Measurements from ENCODE around the gene SSR3. TPM values are rescaled to one million over a fixed set of nuclear protein-coding genes. Genes with fewer than 3 reads are reported as not detected.

The SSR3 gene
- total and polyA plus RNA-seq, 2 of the 8 experiments (the other 6 are each of a cell fraction or from before 2014, with no cell fraction given), result 92.7 to 208 TPM

DNA sequence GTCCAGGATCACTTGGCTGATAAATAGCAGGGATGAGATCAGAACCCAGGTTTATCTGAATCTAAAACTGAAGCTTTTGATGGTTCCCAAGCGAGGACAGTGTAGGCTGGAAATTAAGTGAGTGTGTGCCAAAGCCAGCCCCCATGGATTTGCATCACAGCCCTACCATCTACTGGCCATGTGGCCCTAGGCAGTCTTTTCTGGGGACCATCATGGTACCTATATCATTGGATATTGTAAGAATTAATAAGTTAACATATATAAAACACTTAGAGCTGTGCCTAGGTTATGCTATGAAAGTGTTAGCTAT, 32.8 kb upstream of the SSR3 start:
- Histone ChIP-seq H4K5ac (ENCODE audit: insufficient read length, low read depth, low read length) (no peak overlapping the region), H3K4me2 (ENCODE audit: insufficient read depth in 1 of 2, low read depth in 2 of 2, low read length in 2 of 2) (no peak overlapping the region), H3K23ac (ENCODE audit: insufficient read length) (no peak overlapping the region), H3K9ac (replicated peaks in 1 of 4; ENCODE audit: extremely low read depth in 1 of 4, low read depth in 3 of 4, low read length in 3 of 4) (no peak overlapping the region), H4K8ac (ENCODE audit: extremely low read depth, insufficient read depth, low read length) (no peak overlapping the region), H2BK15ac (ENCODE audit: low read length) (no peak overlapping the region), H2BK120ac (replicated peaks; ENCODE audit: low read depth, low read length) (no peak overlapping the region), H3K36me3 (ENCODE audit: control insufficient read depth in 2 of 4, insufficient read depth in 4 of 4, low read length in 3 of 4) (no peaks in the 10 kb centered on the region), H3K56ac (replicated peaks; ENCODE audit: insufficient read length, low read depth, low read length) (no peak overlapping the region), H3K79me1 (ENCODE audit: low read depth, low read length) (no peaks in the 10 kb centered on the region), H2BK12ac (ENCODE audit: low read depth, low read length) (no peak overlapping the region), H2BK20ac (ENCODE audit: low read length) (no peak overlapping the region), H2AFZ (ENCODE audit: low read length) (no peak overlapping the region), H3K18ac (ENCODE audit: extremely low read depth, low read length) (no peak overlapping the region), H3K79me2 (ENCODE audit: control insufficient read depth in 1 of 2, insufficient read depth in 2 of 2, low read length in 2 of 2) (no peaks in the 10 kb centered on the region), H2AK5ac (ENCODE audit: low read depth, low read length) (no peak overlapping the region), H4K20me1 (replicated peaks in 1 of 2; ENCODE audit: control insufficient read depth in 1 of 2, insufficient read depth in 2 of 2, low read length in 2 of 2) (no peaks in the 10 kb centered on the region), H4K91ac (replicated peaks; ENCODE audit: insufficient read length, low read length) (no peak overlapping the region), H3K23me2 (ENCODE audit: low read depth, low read length) (no peaks in the 10 kb centered on the region), H3K4me1 (replicated peaks in 1 of 4; ENCODE audit: control insufficient read depth in 3 of 4, insufficient read depth in 4 of 4, low read length in 3 of 4) (no peaks in the 10 kb centered on the region), H3K4ac (replicated peaks; ENCODE audit: insufficient read length, low read depth, low read length) (no peak overlapping the region), H3K14ac (ENCODE audit: insufficient read length) (no peak overlapping the region), H2BK5ac (ENCODE audit: low read depth, low read length) (no peak overlapping the region), H3K27ac (ENCODE audit: low read depth, low read length) (no peak overlapping the region), H3K27me3 (replicated peaks in 1 of 4; ENCODE audit: control insufficient read depth in 3 of 4, extremely low read depth in 1 of 4, insufficient read depth in 3 of 4, low read length in 3 of 4) (no peaks in the 10 kb centered on the region), H3K9me3 (ENCODE audit: insufficient read depth in 2 of 2, low read depth in 1 of 2, low read length in 1 of 2) (no peaks in the 10 kb centered on the region), H3K4me3 (ENCODE audit: extremely low read depth in 1 of 4, insufficient read depth in 2 of 4, low read depth in 3 of 4, low read length in 4 of 4) (no peak overlapping the region)
- no peak for FAIRE-seq
- ChIA-PET CTCF (ENCODE audit: partially characterized antibody) (interaction anchor here (0.5 to 1.3 kb wide), 2 partner anchors 11 to 489 kb away, joined by 3 read pairs; no protein-coding TSS in a partner anchor), POLR2A (ENCODE audit: partially characterized antibody) (no interaction called here)
- WGBS, 2 experiments (ENCODE audit: extremely low coverage in 1 of 2, insufficient coverage in 1 of 2, insufficient read length in 1 of 2, insufficient replicate concordance in 2 of 2, low coverage in 1 of 2, low lambda C conversion rate in 2 of 2, missing lambda C conversion rate in 1 of 2), result 91% methylated on average over 1 of the region's 1 CpG; no CpG with 5 or more reads in 1 of the 2 experiments
- DNase-seq (ENCODE audit: low read depth in 1 of 2, low spot score in 2 of 2), result no peak
- TF ChIP-seq POLR2A (IDR thresholded peaks at IDR 0.05; ENCODE audit: control extremely low read depth in 1 of 2, low read depth in 2 of 2, low read length in 2 of 2), result no peak
- no peak for TF ChIP-seq FOSL1 (IDR thresholded peaks at IDR 0.05; ENCODE audit: insufficient read depth, low read depth, low read length)
- no peak for TF ChIP-seq ASH2L (IDR thresholded peaks at IDR 0.05; ENCODE audit: low read length)
- no peak for TF ChIP-seq NANOG (IDR thresholded peaks at IDR 0.05; ENCODE audit: insufficient read depth, low read depth, low read length, poor library complexity, severe bottlenecking)
- TF ChIP-seq SP4 (IDR thresholded peaks at IDR 0.05; ENCODE audit: low read length), result no peak
- TF ChIP-seq RXRA (IDR thresholded peaks at IDR 0.05; ENCODE audit: insufficient read depth, low read depth, low read length), result no peak
- TF ChIP-seq SRF (IDR thresholded peaks at IDR 0.05; ENCODE audit: low read depth, low read length), result no peak
- TF ChIP-seq BRCA1 (IDR thresholded peaks at IDR 0.05; ENCODE audit: low read depth, low read length), result no peak
- no peak for TF ChIP-seq RBBP5 (IDR thresholded peaks at IDR 0.05; ENCODE audit: borderline replicate concordance, low read depth, low read length)
- no peak for TF ChIP-seq SP2 (IDR thresholded peaks at IDR 0.05; ENCODE audit: low read length)
- TF ChIP-seq, protein P1, sequence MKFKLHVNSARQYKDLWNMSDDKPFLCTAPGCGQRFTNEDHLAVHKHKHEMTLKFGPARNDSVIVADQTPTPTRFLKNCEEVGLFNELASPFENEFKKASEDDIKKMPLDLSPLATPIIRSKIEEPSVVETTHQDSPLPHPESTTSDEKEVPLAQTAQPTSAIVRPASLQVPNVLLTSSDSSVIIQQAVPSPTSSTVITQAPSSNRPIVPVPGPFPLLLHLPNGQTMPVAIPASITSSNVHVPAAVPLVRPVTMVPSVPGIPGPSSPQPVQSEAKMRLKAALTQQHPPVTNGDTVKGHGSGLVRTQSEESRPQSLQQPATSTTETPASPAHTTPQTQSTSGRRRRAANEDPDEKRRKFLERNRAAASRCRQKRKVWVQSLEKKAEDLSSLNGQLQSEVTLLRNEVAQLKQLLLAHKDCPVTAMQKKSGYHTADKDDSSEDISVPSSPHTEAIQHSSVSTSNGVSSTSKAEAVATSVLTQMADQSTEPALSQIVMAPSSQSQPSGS (IDR thresholded peaks at IDR 0.05; ENCODE audit: low read length), result no peak
- no peak for TF ChIP-seq BCL11A (IDR thresholded peaks at IDR 0.05; ENCODE audit: low read depth in 2 of 2, low read length in 2 of 2)
- TF ChIP-seq RNF2 (IDR thresholded peaks at IDR 0.05; ENCODE audit: borderline replicate concordance, low read depth, low read length, missing control alignments, poor library complexity, severe bottlenecking), result no peak
- no peak for TF ChIP-seq YY1 (IDR thresholded peaks at IDR 0.05; ENCODE audit: low read depth, low read length)
